Measurements from ENCODE around the gene FGF23.

FGF23 gene

GRCh38 chr12:4386801-4387200 lies 7.3 kb upstream of the FGF23 start:
- no peak overlapping the region for H3K9ac ChIP-seq (ENCODE audit: low read length)
- no peaks in the 10 kb centered on the region for H3K36me3 ChIP-seq (ENCODE audit: control insufficient read depth, insufficient read depth, low read length)
- no peak overlapping the region for H3K27ac ChIP-seq (ENCODE audit: low read depth, low read length)
- H3K27me3 ChIP-seq (ENCODE audit: control insufficient read depth, insufficient read depth, low read length): 0 out of 2 replicates have a peak, but pooled peaks cover 4% of the 10 kb centered on the region
- peaks cover 2% of the 10 kb centered on the region; the same call in 1 of the 2 replicates for H3K4me1 ChIP-seq (ENCODE audit: control insufficient read depth, insufficient read depth, low read length)
- no peaks in the 10 kb centered on the region for H3K9me3 ChIP-seq (ENCODE audit: control insufficient read depth, insufficient read depth, low read depth, low read length)
- H3K4me3 ChIP-seq (ENCODE audit: low read depth, low read length): no peak overlapping the region

DNA sequence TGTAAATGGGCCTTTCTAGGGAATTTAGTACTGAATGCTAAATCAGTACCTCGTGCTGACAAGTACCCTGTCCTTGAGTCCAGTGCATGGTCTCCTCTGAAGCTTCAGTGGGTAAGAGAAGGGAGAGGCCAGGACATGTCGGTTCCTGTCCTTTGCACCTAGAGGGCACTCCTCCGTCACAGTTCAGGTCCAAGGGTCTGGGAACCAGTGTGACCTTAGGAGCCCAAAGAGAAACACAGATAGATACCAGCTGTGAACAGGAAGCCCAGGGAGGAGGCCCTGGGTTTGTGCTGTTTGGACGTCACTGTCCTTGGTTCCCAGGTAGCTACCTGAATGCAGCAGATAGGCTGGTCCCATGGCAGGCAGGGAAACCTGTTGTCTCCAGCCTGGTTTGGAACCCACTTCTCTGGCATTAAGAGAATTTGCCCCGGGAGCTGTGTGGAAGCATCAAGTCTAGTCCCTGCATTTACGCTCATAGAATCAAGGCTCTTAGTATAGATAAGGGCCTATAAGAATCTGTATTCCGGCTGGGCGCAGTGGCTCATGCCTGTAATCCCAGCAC lies 3.9 kb upstream of the FGF23 start:
- Histone ChIP-seq H3K9me3 (ENCODE audit: control insufficient read depth, insufficient read depth, low read depth, low read length) (no peaks in the 10 kb centered on the region), H3K4me3 (ENCODE audit: low read depth, low read length) (no peak overlapping the region), H3K36me3 (ENCODE audit: control insufficient read depth, insufficient read depth, low read length) (no peaks in the 10 kb centered on the region), H3K27me3 (ENCODE audit: control insufficient read depth, insufficient read depth, low read length) (no peaks in the 10 kb centered on the region), H3K27ac (ENCODE audit: low read depth, low read length) (no peak overlapping the region), H3K9ac (ENCODE audit: low read length) (no peak overlapping the region), H3K4me1 (ENCODE audit: control insufficient read depth, insufficient read depth, low read length) (peaks cover 7% of the 10 kb centered on the region)

DNA sequence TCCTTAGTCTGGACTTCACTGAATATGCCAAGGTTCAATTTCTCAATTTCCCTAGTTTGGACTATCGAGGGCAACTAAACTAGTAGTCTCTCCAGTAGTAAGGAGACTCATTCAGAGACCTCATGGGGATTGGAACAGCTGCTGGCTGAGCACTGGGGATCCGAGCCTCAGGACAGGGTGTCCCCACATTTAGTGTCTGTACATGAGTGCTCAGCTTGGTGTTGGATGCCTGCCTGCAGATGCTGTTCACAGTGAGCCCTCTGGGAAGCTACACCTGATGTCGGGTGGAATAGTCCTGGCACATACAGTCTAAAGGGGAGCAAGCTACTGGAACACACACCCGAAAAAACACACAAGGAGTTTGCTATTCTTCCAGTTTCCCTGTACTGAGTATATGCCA lies 820 bp upstream of the FGF23 start:
- H3K27me3 ChIP-seq (ENCODE audit: control insufficient read depth, insufficient read depth, low read length): no peaks in the 10 kb centered on the region
- H3K27ac ChIP-seq (ENCODE audit: low read depth, low read length): no peak overlapping the region
- no peaks in the 10 kb centered on the region for H3K36me3 ChIP-seq (ENCODE audit: control insufficient read depth, insufficient read depth, low read length)

GRCh38 chr12:4378772-4379171 lies 740 bp downstream of the FGF23 start:
- Histone ChIP-seq H3K27ac (ENCODE audit: low read depth, low read length) (no peak overlapping the region), H3K9me3 (ENCODE audit: control insufficient read depth, insufficient read depth, low read depth, low read length) (no peaks in the 10 kb centered on the region), H3K36me3 (ENCODE audit: control insufficient read depth, insufficient read depth, low read length) (no peaks in the 10 kb centered on the region), H3K4me3 (ENCODE audit: low read depth, low read length) (no peak overlapping the region), H3K9ac (ENCODE audit: low read length) (no peak overlapping the region), H3K4me1 (ENCODE audit: control insufficient read depth, insufficient read depth, low read length) (peaks cover 7% of the 10 kb centered on the region), H3K27me3 (ENCODE audit: control insufficient read depth, insufficient read depth, low read length) (no peaks in the 10 kb centered on the region)

More for the DNA sequence above, 820 bp upstream of the FGF23 start:
- Histone ChIP-seq H3K9ac (ENCODE audit: low read length) (no peak overlapping the region), H3K9me3 (ENCODE audit: control insufficient read depth, insufficient read depth, low read depth, low read length) (no peaks in the 10 kb centered on the region), H3K4me1 (ENCODE audit: control insufficient read depth, insufficient read depth, low read length) (peaks cover 7% of the 10 kb centered on the region), H3K4me3 (ENCODE audit: low read depth, low read length) (no peak overlapping the region)

- no peaks in the 10 kb centered on the region for H3K27me3 ChIP-seq (ENCODE audit: control insufficient read depth, insufficient read depth, low read length)
- H3K4me3 ChIP-seq (ENCODE audit: low read depth, low read length): no peak overlapping the region
- no peaks in the 10 kb centered on the region for H3K9me3 ChIP-seq (ENCODE audit: control insufficient read depth, insufficient read depth, low read depth, low read length)
- H3K4me1 ChIP-seq (ENCODE audit: control insufficient read depth, insufficient read depth, low read length): peaks cover 5% of the 10 kb centered on the region
- no peak overlapping the region for H3K9ac ChIP-seq (ENCODE audit: low read length)
- no peak overlapping the region for H3K27ac ChIP-seq (ENCODE audit: low read depth, low read length)
- H3K36me3 ChIP-seq (ENCODE audit: control insufficient read depth, insufficient read depth, low read length): no peaks in the 10 kb centered on the region
Measured at GRCh38 chr12:4375449-4375848, 4.1 kb downstream of the FGF23 start.

- no peak overlapping the region for H3K27ac ChIP-seq (ENCODE audit: low read depth, low read length)
- no peaks in the 10 kb centered on the region for H3K9me3 ChIP-seq (ENCODE audit: control insufficient read depth, insufficient read depth, low read depth, low read length)
- no peaks in the 10 kb centered on the region for H3K4me1 ChIP-seq (ENCODE audit: control insufficient read depth, insufficient read depth, low read length)
- H3K27me3 ChIP-seq (ENCODE audit: control insufficient read depth, insufficient read depth, low read length): no peaks in the 10 kb centered on the region
- H3K36me3 ChIP-seq (ENCODE audit: control insufficient read depth, insufficient read depth, low read length): no peaks in the 10 kb centered on the region
- no peak overlapping the region for H3K9ac ChIP-seq (ENCODE audit: low read length)
- no peak overlapping the region for H3K4me3 ChIP-seq (ENCODE audit: low read depth, low read length)
Measured at GRCh38 chr12:4372653-4373052, 6.9 kb downstream of the FGF23 start.

GRCh38 chr12:4370265-4370664 lies 9.2 kb downstream of the FGF23 start:
- Histone ChIP-seq H3K27ac (ENCODE audit: low read depth, low read length) (no peak overlapping the region), H3K4me3 (ENCODE audit: low read depth, low read length) (no peak overlapping the region), H3K4me1 (ENCODE audit: control insufficient read depth, insufficient read depth, low read length) (no peaks in the 10 kb centered on the region), H3K27me3 (ENCODE audit: control insufficient read depth, insufficient read depth, low read length) (no peaks in the 10 kb centered on the region), H3K9me3 (ENCODE audit: control insufficient read depth, insufficient read depth, low read depth, low read length) (no peaks in the 10 kb centered on the region), H3K9ac (ENCODE audit: low read length) (no peak overlapping the region), H3K36me3 (ENCODE audit: control insufficient read depth, insufficient read depth, low read length) (no peaks in the 10 kb centered on the region)

- Histone ChIP-seq H3K9me3 (ENCODE audit: control insufficient read depth, insufficient read depth, low read depth, low read length) (no peaks in the 10 kb centered on the region), H3K4me3 (ENCODE audit: low read depth, low read length) (no peak overlapping the region), H3K4me1 (ENCODE audit: control insufficient read depth, insufficient read depth, low read length) (no peaks in the 10 kb centered on the region), H3K9ac (ENCODE audit: low read length) (no peak overlapping the region), H3K27ac (ENCODE audit: low read depth, low read length) (no peak overlapping the region), H3K27me3 (ENCODE audit: control insufficient read depth, insufficient read depth, low read length) (no peaks in the 10 kb centered on the region), H3K36me3 (ENCODE audit: control insufficient read depth, insufficient read depth, low read length) (no peaks in the 10 kb centered on the region)
Measured at GRCh38 chr12:4369548-4369947, 10.0 kb downstream of the FGF23 start.

DNA sequence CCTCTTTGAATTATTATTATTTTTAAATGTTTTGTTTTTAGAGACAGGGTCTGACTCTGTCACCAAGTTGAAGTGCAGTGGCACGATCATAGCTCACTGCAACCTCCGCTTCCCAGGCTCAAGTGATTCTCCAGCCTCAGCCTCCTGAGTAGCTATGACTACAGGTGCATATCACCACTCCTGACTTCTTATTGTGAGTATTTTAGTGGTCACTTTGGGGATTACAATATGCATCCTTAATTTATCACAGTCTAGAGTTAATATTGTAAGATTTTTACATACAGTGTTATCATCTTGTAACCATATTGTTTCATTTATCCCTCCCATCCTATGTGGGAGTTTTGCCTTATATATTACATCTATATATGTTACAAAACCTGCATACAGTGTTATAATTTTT lies 13.4 kb downstream of the FGF23 start:
- Histone ChIP-seq H3K9me3 (ENCODE audit: control insufficient read depth, insufficient read depth, low read depth, low read length) (no peaks in the 10 kb centered on the region), H3K27ac (ENCODE audit: low read depth, low read length) (no peak overlapping the region), H3K4me1 (ENCODE audit: control insufficient read depth, insufficient read depth, low read length) (no peaks in the 10 kb centered on the region), H3K27me3 (ENCODE audit: control insufficient read depth, insufficient read depth, low read length) (no peaks in the 10 kb centered on the region), H3K9ac (ENCODE audit: low read length) (no peak overlapping the region), H3K4me3 (ENCODE audit: low read depth, low read length) (no peak overlapping the region), H3K36me3 (ENCODE audit: control insufficient read depth, insufficient read depth, low read length) (no peaks in the 10 kb centered on the region)

GRCh38 chr12:4356041-4356327 lies 23.5 kb downstream of the FGF23 start:
- H3K27me3 ChIP-seq (ENCODE audit: control insufficient read depth, insufficient read depth, low read length): no peaks in the 10 kb centered on the region
- H3K4me3 ChIP-seq (ENCODE audit: low read depth, low read length): no peak overlapping the region
- peaks cover 3% of the 10 kb centered on the region; the same call in 1 of the 2 replicates for H3K9me3 ChIP-seq (ENCODE audit: control insufficient read depth, insufficient read depth, low read depth, low read length)
- peaks cover 33% of the 10 kb centered on the region for H3K36me3 ChIP-seq (ENCODE audit: control insufficient read depth, insufficient read depth, low read length)
- no peaks in the 10 kb centered on the region for H3K4me1 ChIP-seq (ENCODE audit: control insufficient read depth, insufficient read depth, low read length)
- H3K9ac ChIP-seq (ENCODE audit: low read length): no peak overlapping the region
- no peak overlapping the region for H3K27ac ChIP-seq (ENCODE audit: low read depth, low read length)

DNA sequence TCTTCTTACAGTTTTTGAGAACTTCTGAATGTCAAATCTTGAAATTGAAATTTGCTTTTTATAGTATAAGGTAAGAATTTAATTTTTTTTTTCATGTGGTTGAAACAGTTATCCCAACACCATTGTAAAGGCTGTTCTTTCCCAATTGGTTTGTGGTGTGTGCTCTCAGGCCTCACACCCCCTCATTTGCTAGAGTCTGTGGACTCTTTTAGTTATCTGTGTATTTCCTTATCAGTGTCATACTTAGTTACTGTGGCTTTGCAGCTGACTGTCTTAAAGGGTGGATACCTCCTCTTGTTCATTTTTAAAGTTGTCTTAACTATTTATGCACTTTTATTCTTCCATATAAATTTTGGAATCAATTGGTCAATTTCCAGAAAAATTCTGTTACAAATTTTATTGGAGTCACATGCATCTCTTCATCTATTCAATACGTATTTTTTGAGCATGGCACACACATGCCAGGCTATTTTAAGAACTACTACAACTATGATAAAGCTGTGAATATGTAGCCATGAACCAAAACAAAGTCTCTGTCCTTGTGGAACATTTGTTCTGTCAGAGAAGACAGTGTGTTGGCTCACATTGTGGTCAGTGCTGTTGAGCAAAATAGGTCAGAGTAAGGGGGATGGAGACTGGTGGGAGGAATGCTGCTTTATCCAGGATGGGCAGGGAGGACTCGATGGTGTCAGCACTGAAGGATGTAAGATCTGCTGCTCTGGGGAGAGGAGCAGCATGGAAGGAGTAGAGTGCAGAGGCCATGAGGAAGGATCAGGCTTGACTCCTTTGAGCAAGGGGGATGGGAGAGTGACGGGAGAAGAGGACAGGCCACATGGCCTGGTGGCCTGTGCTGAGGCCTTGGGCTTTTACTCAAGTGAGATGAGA lies 24.1 kb downstream of the FGF23 start:
- no peaks in the 10 kb centered on the region for H3K27me3 ChIP-seq (ENCODE audit: control insufficient read depth, insufficient read depth, low read length)
- peaks cover 3% of the 10 kb centered on the region; the same call in 1 of the 2 replicates for H3K9me3 ChIP-seq (ENCODE audit: control insufficient read depth, insufficient read depth, low read depth, low read length)
- H3K4me1 ChIP-seq (ENCODE audit: control insufficient read depth, insufficient read depth, low read length): no peaks in the 10 kb centered on the region
- H3K9ac ChIP-seq (ENCODE audit: low read length): no peak overlapping the region
- H3K36me3 ChIP-seq (ENCODE audit: control insufficient read depth, insufficient read depth, low read length): peaks cover 37% of the 10 kb centered on the region
- H3K4me3 ChIP-seq (ENCODE audit: low read depth, low read length): no peak overlapping the region
- no peak overlapping the region for H3K27ac ChIP-seq (ENCODE audit: low read depth, low read length)
